ENCODE results near the gene SPIN1. TPM values are rescaled to one million over a fixed set of nuclear protein-coding genes. Genes with fewer than 3 reads are reported as not detected.

The SPIN1 gene
- total RNA-seq, 4 donors from 2014 or later: 23.5 to 56.5 (median 38.4) TPM

- WGBS, 2 donors: 82 to 92% methylated on average over 3 of the region's 3 CpGs
- Histone ChIP-seq H3K9me3 (no peaks in the 10 kb centered on the region), H3K36me3 (peaks cover 0 to 86% (median 0%) of the 10 kb centered on the region in 3 donors), H3K4me3 (no peak overlapping the region), H3K27ac (no peak overlapping the region), H3K4me1 (peaks cover 0 to 13% (median 0%) of the 10 kb centered on the region in 3 donors), H3K27me3 (no peaks in the 10 kb centered on the region)
- intact Hi-C loops (cut with DNase I): no loop called here
- no peak for DNase-seq
- TF ChIP-seq POLR2A (IDR thresholded peaks at IDR 0.05) (no peak), CTCF (IDR thresholded peaks at IDR 0.05) (no peak)
These were observed 41.6 kb downstream of the SPIN1 start for GRCh38 chr9:88429595-88430430.

- Histone ChIP-seq H3K4me1 (no peaks in the 10 kb centered on the region), H3K9me3 (no peaks in the 10 kb centered on the region), H3K27me3 (no peaks in the 10 kb centered on the region), H3K36me3 (peaks cover 0 to 88% (median 0%) of the 10 kb centered on the region in 3 donors), H3K27ac (no peak overlapping the region), H3K4me3 (no peak overlapping the region)
- DNase-seq: no peak
- 74 to 78% methylated on average over 5 of the region's 5 CpGs for WGBS, 2 donors
- intact Hi-C loops (cut with DNase I): no loop called here
- no peak for TF ChIP-seq CTCF (IDR thresholded peaks at IDR 0.05)
- no peak for TF ChIP-seq POLR2A (IDR thresholded peaks at IDR 0.05)
These were observed 45.5 kb downstream of the SPIN1 start for GRCh38 chr9:88433583-88434255.

GRCh38 chr9:88435336-88435735 lies 47.1 kb downstream of the SPIN1 start:
- H3K4me3 ChIP-seq: no peak overlapping the region
- WGBS, 2 donors: 89 to 95% methylated on average over 2 of the region's 2 CpGs
- no peak for DNase-seq
- H3K36me3 ChIP-seq: peaks cover 0 to 72% (median 0%) of the 10 kb centered on the region in 3 donors
- H3K27ac ChIP-seq: no peak overlapping the region
- no peaks in the 10 kb centered on the region for H3K4me1 ChIP-seq
- TF ChIP-seq CTCF (IDR thresholded peaks at IDR 0.05): no peak
- TF ChIP-seq POLR2A (IDR thresholded peaks at IDR 0.05): no peak
- H3K9me3 ChIP-seq: no peaks in the 10 kb centered on the region
- H3K27me3 ChIP-seq: no peaks in the 10 kb centered on the region
- intact Hi-C loops (cut with DNase I): no loop called here

GRCh38 chr9:88436379-88436778 lies 48.1 kb downstream of the SPIN1 start:
- H3K9me3 ChIP-seq: no peaks in the 10 kb centered on the region
- no peak overlapping the region for H3K4me3 ChIP-seq
- H3K27me3 ChIP-seq: no peaks in the 10 kb centered on the region
- H3K36me3 ChIP-seq: peaks cover 0 to 72% (median 0%) of the 10 kb centered on the region in 3 donors
- no peak overlapping the region for H3K27ac ChIP-seq
- H3K4me1 ChIP-seq: no peaks in the 10 kb centered on the region
- TF ChIP-seq POLR2A (IDR thresholded peaks at IDR 0.05): no peak
- TF ChIP-seq CTCF (IDR thresholded peaks at IDR 0.05): no peak
- intact Hi-C loops (cut with DNase I): no loop called here
- DNase-seq: no peak
- 98% methylated on average over 4 of the region's 4 CpGs for WGBS, 2 donors
